Stimulated activated naive CD8-positive, alpha-beta T cell treated with anti-CD3 and anti-CD28 coated beads, Interleukin-15, Interleukin-2, amounts not matched to agents 100 ng/mL and 50 ng/mL, for 24 hours (primary cell): ENCODE results near the gene PCDHA10.
"Not testable (repeated sequence)": the region's sequence is repeated elsewhere in the genome, so short reads cannot be mapped to it uniquely, and the experiment has no call there.

ENCODE experiments used
- H3K27ac Mint-ChIP-seq: one replicate; pipeline ENCODE4 v1.8.0; 2021; ENCODE audit warnings: mild to moderate bottlenecking, mixed read lengths
- H3K27me3 Mint-ChIP-seq: one replicate; pipeline ENCODE4 v1.8.0; 2021; ENCODE audit warnings: mixed read lengths
- H3K36me3 Mint-ChIP-seq: one replicate; pipeline ENCODE4 v1.8.0; 2021; ENCODE audit warnings: low read depth, mixed read lengths
- H3K4me1 Mint-ChIP-seq: one replicate; pipeline ENCODE4 v1.8.0; 2021; ENCODE audit warnings: low read depth, mixed read lengths
- H3K4me3 Mint-ChIP-seq: one replicate; pipeline ENCODE4 v1.8.0; 2021; ENCODE audit warnings: mild to moderate bottlenecking, mixed read lengths
- H3K9me3 Mint-ChIP-seq: one replicate; pipeline ENCODE4 v1.8.0; 2021; ENCODE audit warnings: mixed read lengths

The PCDHA10 gene, protein sequence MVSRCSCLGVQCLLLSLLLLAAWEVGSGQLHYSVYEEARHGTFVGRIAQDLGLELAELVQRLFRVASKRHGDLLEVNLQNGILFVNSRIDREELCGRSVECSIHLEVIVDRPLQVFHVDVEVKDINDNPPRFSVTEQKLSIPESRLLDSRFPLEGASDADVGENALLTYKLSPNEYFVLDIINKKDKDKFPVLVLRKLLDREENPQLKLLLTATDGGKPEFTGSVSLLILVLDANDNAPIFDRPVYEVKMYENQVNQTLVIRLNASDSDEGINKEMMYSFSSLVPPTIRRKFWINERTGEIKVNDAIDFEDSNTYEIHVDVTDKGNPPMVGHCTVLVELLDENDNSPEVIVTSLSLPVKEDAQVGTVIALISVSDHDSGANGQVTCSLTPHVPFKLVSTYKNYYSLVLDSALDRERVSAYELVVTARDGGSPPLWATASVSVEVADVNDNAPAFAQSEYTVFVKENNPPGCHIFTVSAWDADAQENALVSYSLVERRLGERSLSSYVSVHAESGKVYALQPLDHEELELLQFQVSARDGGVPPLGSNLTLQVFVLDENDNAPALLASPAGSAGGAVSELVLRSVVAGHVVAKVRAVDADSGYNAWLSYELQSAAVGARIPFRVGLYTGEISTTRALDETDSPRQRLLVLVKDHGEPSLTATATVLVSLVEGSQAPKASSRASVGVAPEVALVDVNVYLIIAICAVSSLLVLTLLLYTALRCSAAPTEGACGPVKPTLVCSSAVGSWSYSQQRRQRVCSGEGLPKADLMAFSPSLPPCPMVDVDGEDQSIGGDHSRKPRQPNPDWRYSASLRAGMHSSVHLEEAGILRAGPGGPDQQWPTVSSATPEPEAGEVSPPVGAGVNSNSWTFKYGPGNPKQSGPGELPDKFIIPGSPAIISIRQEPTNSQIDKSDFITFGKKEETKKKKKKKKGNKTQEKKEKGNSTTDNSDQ

DNA sequence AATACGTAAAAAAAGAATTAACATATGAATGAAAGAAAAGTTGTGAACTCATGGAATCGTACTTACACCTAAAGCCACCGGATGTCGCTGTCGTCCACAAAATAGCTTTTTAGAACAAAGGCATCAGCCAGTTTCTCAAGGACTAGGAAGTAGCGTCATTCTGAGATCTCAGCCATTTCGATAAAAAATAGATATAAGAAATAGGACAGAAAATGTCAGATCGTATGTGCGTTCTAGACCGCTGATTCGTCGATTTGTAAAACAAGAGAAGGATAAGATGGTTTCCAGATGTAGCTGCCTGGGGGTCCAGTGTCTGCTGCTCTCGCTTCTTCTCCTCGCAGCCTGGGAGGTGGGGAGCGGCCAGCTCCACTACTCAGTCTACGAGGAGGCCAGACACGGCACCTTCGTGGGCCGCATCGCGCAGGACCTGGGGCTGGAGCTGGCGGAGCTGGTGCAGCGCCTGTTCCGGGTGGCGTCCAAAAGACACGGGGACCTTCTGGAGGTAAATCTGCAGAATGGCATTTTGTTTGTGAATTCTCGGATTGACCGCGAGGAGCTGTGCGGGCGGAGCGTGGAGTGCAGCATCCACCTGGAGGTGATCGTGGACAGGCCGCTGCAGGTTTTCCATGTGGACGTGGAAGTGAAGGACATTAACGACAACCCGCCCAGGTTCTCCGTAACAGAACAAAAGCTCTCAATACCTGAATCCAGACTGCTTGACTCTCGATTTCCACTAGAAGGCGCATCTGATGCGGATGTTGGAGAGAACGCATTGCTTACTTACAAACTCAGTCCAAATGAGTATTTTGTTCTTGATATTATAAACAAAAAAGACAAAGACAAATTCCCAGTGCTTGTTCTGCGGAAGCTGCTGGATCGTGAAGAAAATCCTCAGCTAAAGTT lies at the start of gene PCDHA10:
PCDHA10 (plus strand) TSS at position 126 of the 903 bp plus-strand sequence; CDS start at position 278, 152 bp downstream.
- Mint-ChIP-seq H3K4me1 (no peaks in the 10 kb centered on the region), H3K27me3 (peaks cover 12% of the 10 kb centered on the region), H3K27ac (no peak within 1 kb of the TSS), H3K9me3 (peaks cover 3% of the 10 kb centered on the region), H3K36me3 (peaks cover 6% of the 10 kb centered on the region), H3K4me3 (no peak within 1 kb of the TSS)

- Mint-ChIP-seq H3K4me1 (no peaks in the 10 kb centered on the region), H3K4me3 (no peak within 1 kb of the TSS), H3K27me3 (peaks cover 37% of the 10 kb centered on the region), H3K27ac (no peak within 1 kb of the TSS), H3K9me3 (peaks cover 28% of the 10 kb centered on the region), H3K36me3 (peaks cover 5% of the 10 kb centered on the region)
Observed at GRCh38 chr5:140806834-140807775, 48.6 kb upstream of the PCDHA10 start, which contains the start of gene PCDHA4. Gene PCDHA4, plus strand, starts transcription at chr5:140807068.

- H3K4me3 Mint-ChIP-seq, H3K4me1 Mint-ChIP-seq, H3K27ac Mint-ChIP-seq, H3K36me3 Mint-ChIP-seq: not testable (repeated sequence)
- Mint-ChIP-seq H3K27me3 (peaks cover 36% of the 10 kb centered on the region), H3K9me3 (peaks cover 32% of the 10 kb centered on the region)
Observed at GRCh38 chr5:140808241-140808888, 47.3 kb upstream of the PCDHA10 start.

DNA sequence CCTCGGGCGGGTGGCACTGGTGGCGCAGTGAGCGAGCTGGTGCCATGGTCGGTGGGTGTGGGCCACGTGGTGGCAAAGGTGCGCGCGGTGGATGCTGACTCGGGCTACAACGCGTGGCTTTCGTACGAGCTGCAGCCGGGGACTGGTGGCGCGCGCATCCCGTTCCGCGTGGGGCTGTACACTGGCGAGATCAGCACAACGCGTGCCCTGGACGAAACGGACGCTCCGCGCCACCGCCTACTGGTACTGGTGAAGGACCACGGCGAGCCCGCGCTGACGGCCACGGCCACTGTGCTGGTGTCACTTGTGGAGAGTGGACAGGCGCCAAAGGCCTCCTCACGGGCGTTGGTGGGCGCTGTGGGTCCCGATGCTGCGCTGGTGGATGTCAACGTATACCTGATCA lies 46.8 kb upstream of the PCDHA10 start:
- Mint-ChIP-seq H3K27me3 (peaks cover 31% of the 10 kb centered on the region), H3K4me3 (no peak overlapping the region), H3K27ac (no peak overlapping the region), H3K36me3 (peaks cover 4% of the 10 kb centered on the region), H3K9me3 (peaks cover 30% of the 10 kb centered on the region), H3K4me1 (no peaks in the 10 kb centered on the region)

- Mint-ChIP-seq H3K27ac (no peak within 1 kb of the TSS), H3K4me3 (no peak within 1 kb of the TSS), H3K4me1 (no peaks in the 10 kb centered on the region), H3K9me3 (peaks cover 8% of the 10 kb centered on the region), H3K36me3 (peaks cover 4% of the 10 kb centered on the region), H3K27me3 (peaks cover 12% of the 10 kb centered on the region)
Observed at GRCh38 chr5:140821375-140822280, 34.1 kb upstream of the PCDHA10 start, which contains the start of gene PCDHA5. Gene PCDHA5, plus strand, starts transcription at chr5:140821613.

GRCh38 chr5:140822281-140822629 lies 33.4 kb upstream of the PCDHA10 start:
- H3K9me3 Mint-ChIP-seq = peaks cover 14% of the 10 kb centered on the region
- no peaks in the 10 kb centered on the region for H3K4me1 Mint-ChIP-seq
- H3K27me3 Mint-ChIP-seq = peaks cover 18% of the 10 kb centered on the region
- H3K4me3 Mint-ChIP-seq = no peak overlapping the region
- H3K27ac Mint-ChIP-seq = no peak overlapping the region
- peaks cover 4% of the 10 kb centered on the region for H3K36me3 Mint-ChIP-seq

DNA sequence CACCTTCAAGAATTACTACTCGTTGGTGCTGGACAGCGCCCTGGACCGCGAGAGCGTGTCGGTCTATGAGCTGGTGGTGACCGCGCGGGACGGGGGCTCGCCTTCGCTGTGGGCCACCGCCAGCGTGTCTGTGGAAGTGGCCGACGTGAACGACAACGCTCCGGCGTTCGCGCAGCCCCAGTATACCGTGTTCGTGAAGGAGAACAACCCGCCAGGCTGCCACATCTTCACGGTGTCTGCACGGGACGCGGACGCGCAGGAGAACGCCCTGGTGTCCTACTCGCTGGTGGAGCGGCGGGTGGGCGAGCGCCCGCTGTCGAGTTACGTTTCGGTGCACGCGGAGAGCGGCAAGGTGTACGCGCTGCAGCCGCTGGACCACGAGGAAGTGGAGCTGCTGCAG lies 32.7 kb upstream of the PCDHA10 start:
- H3K27me3 Mint-ChIP-seq = peaks cover 25% of the 10 kb centered on the region
- not testable (repeated sequence) for H3K36me3 Mint-ChIP-seq, H3K27ac Mint-ChIP-seq, H3K4me1 Mint-ChIP-seq, H3K4me3 Mint-ChIP-seq
- H3K9me3 Mint-ChIP-seq = peaks cover 18% of the 10 kb centered on the region

GRCh38 chr5:140823475-140823874 lies 32.2 kb upstream of the PCDHA10 start:
- H3K36me3 Mint-ChIP-seq = peaks cover 6% of the 10 kb centered on the region
- H3K27me3 Mint-ChIP-seq = peaks cover 30% of the 10 kb centered on the region
- H3K4me3 Mint-ChIP-seq = no peak overlapping the region
- H3K9me3 Mint-ChIP-seq = peaks cover 20% of the 10 kb centered on the region
- no peak overlapping the region for H3K27ac Mint-ChIP-seq
- H3K4me1 Mint-ChIP-seq = no peaks in the 10 kb centered on the region

- no peak within 1 kb of the TSS for H3K4me3 Mint-ChIP-seq
- H3K27me3 Mint-ChIP-seq = peaks cover 55% of the 10 kb centered on the region
- H3K4me1 Mint-ChIP-seq = no peaks in the 10 kb centered on the region
- peaks cover 9% of the 10 kb centered on the region for H3K36me3 Mint-ChIP-seq
- H3K27ac Mint-ChIP-seq = no peak within 1 kb of the TSS
- H3K9me3 Mint-ChIP-seq = peaks cover 35% of the 10 kb centered on the region
Observed at GRCh38 chr5:140827704-140828361, 27.9 kb upstream of the PCDHA10 start, which contains the start of gene PCDHA6. Gene PCDHA6, plus strand, starts transcription at chr5:140827960. Its CDS starts 132 bp downstream, at chr5:140828092.

DNA sequence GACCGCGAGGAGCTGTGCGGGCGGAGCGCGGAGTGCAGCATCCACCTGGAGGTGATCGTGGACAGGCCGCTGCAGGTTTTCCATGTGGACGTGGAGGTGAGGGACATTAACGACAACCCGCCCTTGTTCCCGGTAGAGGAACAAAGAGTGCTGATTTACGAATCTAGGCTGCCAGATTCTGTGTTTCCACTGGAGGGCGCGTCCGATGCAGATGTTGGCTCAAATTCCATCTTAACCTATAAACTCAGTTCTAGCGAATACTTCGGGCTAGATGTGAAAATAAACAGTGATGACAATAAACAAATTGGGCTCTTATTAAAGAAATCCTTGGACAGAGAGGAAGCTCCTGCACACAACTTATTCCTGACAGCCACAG lies 27.3 kb upstream of the PCDHA10 start:
- H3K27ac Mint-ChIP-seq = no peak overlapping the region
- peaks cover 13% of the 10 kb centered on the region for H3K36me3 Mint-ChIP-seq
- peaks cover 58% of the 10 kb centered on the region for H3K27me3 Mint-ChIP-seq
- H3K4me1 Mint-ChIP-seq = no peaks in the 10 kb centered on the region
- H3K4me3 Mint-ChIP-seq = no peak overlapping the region
- H3K9me3 Mint-ChIP-seq = peaks cover 38% of the 10 kb centered on the region

GRCh38 chr5:140829511-140830501 lies 25.9 kb upstream of the PCDHA10 start:
- peaks cover 16% of the 10 kb centered on the region for H3K36me3 Mint-ChIP-seq
- peaks cover 66% of the 10 kb centered on the region for H3K27me3 Mint-ChIP-seq
- peaks cover 42% of the 10 kb centered on the region for H3K9me3 Mint-ChIP-seq

More at GRCh38 chr5:140829511-140830501, 25.9 kb upstream of the PCDHA10 start:
- H3K27ac Mint-ChIP-seq, H3K4me3 Mint-ChIP-seq, H3K4me1 Mint-ChIP-seq: not testable (repeated sequence)
